KMS-11 (cell line): Measurements from ENCODE around the gene TENM4.

Source experiments
- H2AFZ ChIP-seq: fragments of 200-600 bp; sonication (generic); 2 replicates; pipeline ENCODE4 v1.6.1; 2016; ENCODE audit warnings: antibody characterized with exemption, mixed run types, low read depth
- H3K27ac ChIP-seq: fragments of 200-600 bp; sonication (generic); 2 replicates; pipeline ENCODE4 v1.6.1; 2016; ENCODE audit warnings: mild to moderate bottlenecking, mixed run types
- H3K27me3 ChIP-seq: fragments of 200-600 bp; sonication (generic); 2 replicates; pipeline ENCODE4 v1.6.1; 2017; ENCODE audit warnings: mild to moderate bottlenecking, low read depth, mixed run types, moderate library complexity; ENCODE audit not compliant: insufficient read depth
- H3K36me3 ChIP-seq: fragments of 200-600 bp; sonication (generic); 2 replicates; pipeline ENCODE4 v1.6.1; 2017; ENCODE audit warnings: mild to moderate bottlenecking, mixed run types; ENCODE audit not compliant: insufficient read depth
- H3K4me1 ChIP-seq: fragments of 200-600 bp; sonication (generic); 2 replicates; pipeline ENCODE4 v1.6.1; 2016; ENCODE audit warnings: mild to moderate bottlenecking, low read depth, mixed run types; ENCODE audit not compliant: poor library complexity, severe bottlenecking
- H3K4me2 ChIP-seq: fragments of 200-600 bp; sonication (generic); 2 replicates; pipeline ENCODE4 v1.7.0; 2016; ENCODE audit warnings: mild to moderate bottlenecking, mixed run types
- H3K4me3 ChIP-seq: fragments of 200-600 bp; sonication (generic); IDR thresholded peaks from 2 replicates; pipeline ENCODE4 v1.6.1; 2017; ENCODE audit warnings: low read depth, low read length, mixed read lengths; ENCODE audit not compliant: insufficient read depth
- H3K79me2 ChIP-seq: fragments of 200-600 bp; sonication (generic); 2 replicates; pipeline ENCODE4 v1.6.1; 2016; ENCODE audit warnings: low read depth, mixed run types; ENCODE audit not compliant: insufficient read depth
- H3K9ac ChIP-seq: fragments of 200-600 bp; sonication (generic); 2 replicates; pipeline ENCODE4 v1.6.1; 2016; ENCODE audit warnings: mild to moderate bottlenecking, mixed run types
- H4K20me1 ChIP-seq: fragments of 200-600 bp; sonication (generic); 2 replicates; pipeline ENCODE4 v1.6.1; 2016; ENCODE audit warnings: mild to moderate bottlenecking, mixed run types; ENCODE audit not compliant: insufficient read depth
- TF ChIP-seq, protein P1 (sequence below): fragments of 200-600 bp; sonication (generic); conservative IDR thresholded peaks from 2 replicates; pipeline ENCODE4 v1.6.1; 2017; ENCODE audit warnings: low read depth, mild to moderate bottlenecking, antibody characterized with exemption, low read length, moderate library complexity, mixed read lengths

The TENM4 gene

DNA sequence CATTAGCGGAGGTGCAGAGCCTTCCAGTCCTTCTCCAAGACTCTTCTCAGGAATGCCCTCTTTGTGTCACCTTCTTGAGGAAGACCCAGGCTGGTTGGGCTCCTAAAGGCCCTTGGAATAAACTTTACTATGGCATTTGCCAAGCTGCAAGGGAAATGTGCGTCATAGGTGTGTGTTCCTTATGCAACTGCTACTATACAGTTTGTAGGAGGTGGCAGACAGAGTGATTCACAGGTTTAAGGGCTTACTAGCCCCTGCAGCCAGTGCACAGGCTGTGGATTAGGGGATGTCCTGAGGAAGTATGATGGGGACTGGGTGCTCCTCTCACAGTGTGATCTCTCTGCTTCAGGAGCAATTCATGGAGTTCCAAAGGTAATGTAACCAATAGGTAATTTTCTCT, 74.6 kb downstream of the TENM4 start:
- H3K79me2 ChIP-seq = no peaks in the 10 kb centered on the region

DNA sequence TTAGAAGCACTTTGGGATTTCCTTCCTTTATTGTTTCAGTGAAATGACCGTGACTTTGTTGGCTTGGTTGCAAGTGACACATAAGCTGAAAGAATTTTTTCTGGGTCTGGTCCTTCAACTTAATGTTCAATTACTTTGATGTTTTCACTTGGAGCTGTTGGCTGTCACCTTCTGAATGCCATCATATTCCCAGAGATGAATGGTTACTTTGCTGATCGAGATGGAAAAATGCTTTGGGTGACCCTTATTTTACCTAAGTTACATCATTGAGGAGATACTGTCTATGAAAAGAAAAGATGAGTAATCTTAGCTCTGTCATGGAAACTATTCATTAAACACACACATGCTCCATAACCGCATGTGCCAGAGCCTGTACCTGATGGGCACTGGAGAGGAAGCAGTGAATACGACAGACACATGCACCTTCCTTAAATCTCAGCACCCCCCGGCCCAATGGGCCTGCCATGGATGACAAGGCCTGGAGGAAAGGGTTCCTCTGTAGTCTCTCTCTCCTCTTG, 76.9 kb downstream of the TENM4 start:
- Histone ChIP-seq H3K79me2 (no peaks in the 10 kb centered on the region), H2AFZ (no peak overlapping the region), H3K9ac (no peak overlapping the region), H3K4me2 (no peak overlapping the region), H3K27ac (no peak overlapping the region), H3K4me1 (no peaks in the 10 kb centered on the region), H3K27me3 (no peaks in the 10 kb centered on the region), H3K36me3 (no peaks in the 10 kb centered on the region), H4K20me1 (no peaks in the 10 kb centered on the region), H3K4me3 (no peak overlapping the region)
- TF ChIP-seq, protein P1, sequence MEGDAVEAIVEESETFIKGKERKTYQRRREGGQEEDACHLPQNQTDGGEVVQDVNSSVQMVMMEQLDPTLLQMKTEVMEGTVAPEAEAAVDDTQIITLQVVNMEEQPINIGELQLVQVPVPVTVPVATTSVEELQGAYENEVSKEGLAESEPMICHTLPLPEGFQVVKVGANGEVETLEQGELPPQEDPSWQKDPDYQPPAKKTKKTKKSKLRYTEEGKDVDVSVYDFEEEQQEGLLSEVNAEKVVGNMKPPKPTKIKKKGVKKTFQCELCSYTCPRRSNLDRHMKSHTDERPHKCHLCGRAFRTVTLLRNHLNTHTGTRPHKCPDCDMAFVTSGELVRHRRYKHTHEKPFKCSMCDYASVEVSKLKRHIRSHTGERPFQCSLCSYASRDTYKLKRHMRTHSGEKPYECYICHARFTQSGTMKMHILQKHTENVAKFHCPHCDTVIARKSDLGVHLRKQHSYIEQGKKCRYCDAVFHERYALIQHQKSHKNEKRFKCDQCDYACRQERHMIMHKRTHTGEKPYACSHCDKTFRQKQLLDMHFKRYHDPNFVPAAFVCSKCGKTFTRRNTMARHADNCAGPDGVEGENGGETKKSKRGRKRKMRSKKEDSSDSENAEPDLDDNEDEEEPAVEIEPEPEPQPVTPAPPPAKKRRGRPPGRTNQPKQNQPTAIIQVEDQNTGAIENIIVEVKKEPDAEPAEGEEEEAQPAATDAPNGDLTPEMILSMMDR = no peak

More for the DNA sequence above, 74.6 kb downstream of the TENM4 start:
- no peaks in the 10 kb centered on the region for H4K20me1 ChIP-seq
- no peak overlapping the region for H2AFZ ChIP-seq
- no peaks in the 10 kb centered on the region for H3K36me3 ChIP-seq
- no peak overlapping the region for H3K27ac ChIP-seq
- no peaks in the 10 kb centered on the region for H3K4me1 ChIP-seq
- H3K9ac ChIP-seq = no peak overlapping the region
- no peak overlapping the region for H3K4me2 ChIP-seq
- TF ChIP-seq, protein P1 = no peak
- no peak overlapping the region for H3K4me3 ChIP-seq
- no peaks in the 10 kb centered on the region for H3K27me3 ChIP-seq

DNA sequence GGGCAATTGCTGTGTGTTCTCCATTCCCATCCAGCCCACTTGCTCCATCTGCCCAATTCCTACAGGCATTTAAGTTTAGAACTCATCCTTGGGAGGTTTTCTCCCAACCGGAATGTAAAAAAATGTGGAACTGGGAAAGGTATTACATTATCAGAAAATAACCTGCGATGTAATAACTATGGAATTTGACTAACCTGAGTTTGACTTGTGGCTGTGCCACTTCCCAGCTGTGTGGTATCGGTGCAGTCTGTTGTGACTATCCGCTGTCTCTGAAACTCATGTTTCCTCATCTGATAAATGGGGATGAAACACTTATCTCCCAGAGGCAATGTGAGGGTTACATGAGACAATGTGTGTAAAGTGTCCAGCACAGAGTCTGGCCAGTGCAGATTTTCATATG, 77.6 kb downstream of the TENM4 start:
- Histone ChIP-seq H3K4me1 (no peaks in the 10 kb centered on the region), H2AFZ (no peak overlapping the region), H3K27me3 (no peaks in the 10 kb centered on the region), H3K27ac (no peak overlapping the region), H3K9ac (no peak overlapping the region), H3K4me3 (no peak overlapping the region), H3K4me2 (no peak overlapping the region), H3K36me3 (no peaks in the 10 kb centered on the region), H4K20me1 (no peaks in the 10 kb centered on the region), H3K79me2 (no peaks in the 10 kb centered on the region)
- TF ChIP-seq, protein P1 = no peak

DNA sequence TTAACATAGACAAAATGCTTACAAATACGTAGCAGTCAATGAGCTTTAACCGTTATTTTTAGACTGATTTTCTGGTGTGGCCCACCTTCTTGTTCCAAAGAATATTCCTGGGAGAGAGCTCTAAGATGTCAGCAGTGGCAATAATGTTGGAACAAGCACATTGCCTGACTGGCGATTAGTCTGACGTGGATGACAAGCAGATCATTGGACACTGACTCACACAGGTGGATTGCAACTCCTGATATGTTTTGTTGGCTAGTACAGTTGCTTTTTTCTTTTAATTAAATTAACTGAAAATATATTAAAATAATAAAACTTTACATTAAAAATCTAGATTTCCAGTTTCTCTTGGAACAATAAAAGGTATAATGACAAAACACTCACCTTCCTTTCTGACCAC, 78.0 kb downstream of the TENM4 start:
- Histone ChIP-seq H3K79me2 (no peaks in the 10 kb centered on the region), H3K36me3 (no peaks in the 10 kb centered on the region), H3K9ac (no peak overlapping the region), H4K20me1 (no peaks in the 10 kb centered on the region), H3K4me2 (no peak overlapping the region), H2AFZ (no peak overlapping the region), H3K27ac (no peak overlapping the region), H3K4me1 (no peaks in the 10 kb centered on the region), H3K27me3 (no peaks in the 10 kb centered on the region), H3K4me3 (no peak overlapping the region)
- TF ChIP-seq, protein P1 = no peak
